A549 (cell line): ENCODE measurements around the gene TRABD2A.

ENCODE experiments used
- CHD4 ChIP-seq: fragments of 200-600 bp; sonication (generic); IDR thresholded peaks from 2 replicates; pipeline ENCODE4 v1.6.1; 2016; ENCODE audit warnings: antibody characterized with exemption, mild to moderate bottlenecking, borderline replicate concordance
- CTCF ChIP-seq: fragments of >200 bp; sonication (Bioruptor Twin); formaldehyde crosslinking; IDR thresholded peaks from 3 replicates; pipeline ENCODE4 v1.5.1; 2016
- ELK1 ChIP-seq: fragments of 150-350 bp; IDR thresholded peaks from 2 replicates; pipeline ENCODE4 v1.6.1; 2014; ENCODE audit warnings: low read depth, mild to moderate bottlenecking, low read length
- EP300 ChIP-seq, 2 experiments: fragments of >200 bp; sonication (Bioruptor Twin); formaldehyde crosslinking; IDR thresholded peaks; 2 replicates in 1 of 2; 3 replicates in 1 of 2; pipeline ENCODE4 v1.6.1; 2016 to 2017
- HOXA7 ChIP-seq: fragments of 250-450 bp; sonication (Bioruptor Pico); IDR thresholded peaks from 2 replicates; pipeline ENCODE4 v1.5.0; 2020; ENCODE audit warnings: mild to moderate bottlenecking, moderate library complexity
- KDM5A ChIP-seq: fragments of 200-600 bp; sonication (generic); IDR thresholded peaks from 2 replicates; pipeline ENCODE4 v1.6.1; 2016; ENCODE audit warnings: antibody characterized with exemption, mild to moderate bottlenecking
- NFE2L2 ChIP-seq: fragments of 150-350 bp; conservative IDR thresholded peaks from 2 replicates; pipeline ENCODE4 v1.6.1; 2014; ENCODE audit warnings: low read length
- PBX3 ChIP-seq: IDR thresholded peaks from 2 replicates; pipeline ENCODE4 v1.6.1; 2012
- PHF8 ChIP-seq: fragments of 200-600 bp; sonication (generic); IDR thresholded peaks from 2 replicates; pipeline ENCODE4 v1.6.1; 2016; ENCODE audit warnings: low read depth, mild to moderate bottlenecking, antibody characterized with exemption, moderate library complexity, borderline replicate concordance
- POLR2A ChIP-seq: IDR thresholded peaks from 2 replicates; pipeline ENCODE4 v1.6.1; 2012; ENCODE audit warnings: mild to moderate bottlenecking, low read length
- RFX5 ChIP-seq: fragments of 450-650 bp; IDR thresholded peaks from 2 replicates; pipeline ENCODE4 v1.7.1; 2014; ENCODE audit warnings: antibody characterized with exemption, mild to moderate bottlenecking, moderate library complexity
- SMC3 ChIP-seq: fragments of >200 bp; sonication (Bioruptor Twin); formaldehyde crosslinking; IDR thresholded peaks from 3 replicates; pipeline ENCODE4 v1.6.1; 2018; ENCODE audit warnings: inconsistent platforms
- TP53 ChIP-seq: fragments of 250-450 bp; sonication (Bioruptor Pico); IDR thresholded peaks from 2 replicates; pipeline ENCODE4 v1.5.0; 2021; ENCODE audit warnings: mild to moderate bottlenecking, moderate library complexity
- USF2 ChIP-seq: fragments of 450-650 bp; IDR thresholded peaks from 2 replicates; pipeline ENCODE4 v1.6.1; 2014; ENCODE audit warnings: antibody characterized with exemption

- TF ChIP-seq EP300 (IDR thresholded peaks at IDR 0.05) (no peak), CTCF (no peak), TP53 (no peak), POLR2A (no peak), NFE2L2 (no peak), USF2 (no peak), SMC3 (no peak), ELK1 (no peak), RFX5 (no peak), PBX3 (no peak), CHD4 (no peak), KDM5A (no peak), HOXA7 (CRISPR knock-in tag) (no peak), PHF8 (no peak)
These were observed 81.1 kb downstream of the TRABD2A start for GRCh38 chr2:84799772-84800171.
